GM18508 (cell line): ENCODE data around the gene LYSMD4.

ENCODE experiments used
- ATAC-seq: cut with Tn5 transposase; IDR thresholded peaks from one replicate; pipeline ENCODE4 v1.9.1; 2021; ENCODE audit warnings: moderate number of reproducible peaks; ENCODE audit not compliant: insufficient read depth, unreplicated experiment

LYSMD4 gene

DNA sequence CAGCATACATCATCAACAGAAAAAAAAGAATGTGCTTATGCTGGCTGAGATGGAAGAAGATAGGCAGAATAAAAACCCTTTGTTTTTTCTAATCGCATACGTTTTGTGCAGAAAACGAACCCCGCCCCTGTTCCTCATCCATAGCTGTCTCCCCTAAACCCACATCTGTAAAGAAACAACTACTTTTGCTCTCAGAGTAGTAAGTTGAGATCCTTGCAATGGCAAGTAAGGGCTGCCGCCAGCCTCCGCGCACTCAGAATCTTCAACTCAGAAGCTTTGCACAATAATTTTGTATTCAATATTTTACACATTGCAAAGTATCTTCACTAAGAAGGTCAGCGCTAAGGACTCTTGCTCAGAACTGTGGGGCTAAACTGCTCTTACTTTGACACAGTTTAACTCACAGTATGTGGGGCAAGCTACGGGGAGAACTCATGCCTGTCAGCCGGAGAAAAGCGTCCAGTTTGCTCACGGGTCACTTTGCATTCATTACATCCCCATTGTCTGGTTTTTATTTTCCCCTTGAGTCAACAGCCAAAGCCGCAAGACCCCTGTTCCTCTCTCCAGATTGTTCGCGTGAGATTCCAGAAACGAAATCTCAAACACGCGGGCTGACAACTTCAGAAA lies 1.0 kb downstream of the LYSMD4 start:
- no peak for ATAC-seq

DNA sequence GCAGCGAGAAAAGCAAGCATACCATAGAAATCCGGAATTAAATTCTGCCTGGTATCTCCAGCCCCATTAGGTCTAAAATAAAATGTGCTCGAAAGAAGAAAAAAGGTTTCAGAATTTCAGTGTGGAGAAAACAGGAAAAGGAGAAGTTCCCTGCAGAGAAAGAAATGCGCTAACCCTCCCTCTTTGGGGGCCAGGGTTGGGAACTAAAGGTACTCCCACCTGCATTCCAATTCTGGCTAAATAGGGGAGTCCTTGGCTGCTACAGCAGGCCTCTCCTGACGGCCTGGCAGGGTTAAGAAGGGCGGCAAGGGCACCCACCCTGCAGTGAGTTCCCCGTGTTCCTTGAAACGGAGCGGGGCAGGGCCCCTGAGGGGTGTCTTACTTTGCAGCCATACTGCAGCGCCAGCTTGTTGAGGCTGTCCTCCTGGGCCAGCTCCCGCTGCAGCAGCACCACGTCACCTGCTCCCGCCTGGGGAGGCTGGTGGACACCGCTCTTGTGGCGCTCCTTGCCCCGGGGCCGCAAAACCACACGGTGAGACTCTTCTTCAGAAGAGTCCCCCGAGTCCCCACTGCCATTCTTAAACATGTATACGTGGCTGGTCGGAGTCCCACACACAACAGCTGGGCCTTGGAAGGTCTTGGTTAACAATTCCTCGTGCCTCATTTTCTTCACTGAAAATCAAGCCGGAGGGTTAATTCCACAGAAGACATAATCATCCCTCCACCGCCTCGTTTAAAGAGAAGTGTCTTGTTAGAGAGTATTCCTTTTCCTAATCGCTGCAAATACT lies 1.7 kb downstream of the LYSMD4 start:
- ATAC-seq: no peak

DNA sequence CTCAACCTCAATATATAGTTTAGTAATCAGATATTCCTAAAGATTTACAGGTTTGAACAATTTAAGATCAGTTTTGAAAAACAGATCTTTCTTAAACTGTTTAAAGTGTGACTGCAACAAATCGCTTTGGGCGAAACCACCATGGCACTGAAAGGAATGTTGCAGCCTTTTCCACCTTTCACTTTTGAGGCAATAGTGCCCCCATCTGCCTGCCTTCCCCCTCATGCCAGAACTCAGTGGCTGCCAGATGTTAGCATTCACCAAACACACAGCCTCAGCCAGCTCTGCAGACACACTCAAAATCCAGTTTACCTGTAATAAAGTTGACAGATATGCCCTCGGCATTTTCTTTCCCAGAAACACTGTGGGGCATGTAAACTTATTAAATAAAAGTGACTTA lies 3.3 kb downstream of the LYSMD4 start:
- no peak for ATAC-seq

DNA sequence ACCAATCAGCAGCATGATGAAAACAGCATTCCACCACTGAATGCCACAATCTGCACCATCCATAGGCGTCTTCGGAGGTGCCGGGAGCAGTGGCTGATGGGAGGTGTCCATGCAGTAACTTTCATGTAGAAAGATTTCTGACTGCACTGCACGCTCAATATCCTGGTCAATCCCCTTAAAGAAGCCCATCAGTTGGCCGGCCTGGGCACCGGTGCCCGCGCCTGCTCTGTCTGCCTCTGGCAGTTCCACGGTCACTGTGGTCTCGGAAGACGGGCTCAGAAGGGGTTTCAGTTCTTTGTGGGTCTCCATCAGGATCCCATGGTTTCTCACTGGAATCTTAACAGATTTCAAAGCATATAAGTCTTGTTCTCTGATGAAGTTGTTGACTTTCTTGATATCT lies 3.9 kb downstream of the LYSMD4 start:
- no peak for ATAC-seq

DNA sequence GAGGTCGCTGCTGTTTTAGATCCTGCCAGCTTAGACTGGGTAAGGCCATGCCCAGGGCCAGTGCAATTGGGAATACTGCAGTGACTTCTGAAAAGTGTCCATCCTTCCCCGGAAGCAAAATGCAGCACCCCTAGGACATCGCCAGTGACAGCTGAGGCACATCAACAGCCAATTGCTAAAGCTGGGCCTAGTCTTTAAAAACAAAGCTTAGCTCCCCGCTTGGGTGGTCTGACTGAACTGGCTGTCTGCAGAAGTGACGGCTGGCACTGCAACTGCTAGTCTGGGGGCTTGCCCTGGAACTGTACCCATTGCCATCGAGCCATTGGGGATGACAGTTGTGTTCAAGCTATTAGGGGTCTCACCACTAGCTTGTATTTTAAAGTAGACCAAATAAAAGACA lies 4.3 kb downstream of the LYSMD4 start:
- ATAC-seq: no peak

DNA sequence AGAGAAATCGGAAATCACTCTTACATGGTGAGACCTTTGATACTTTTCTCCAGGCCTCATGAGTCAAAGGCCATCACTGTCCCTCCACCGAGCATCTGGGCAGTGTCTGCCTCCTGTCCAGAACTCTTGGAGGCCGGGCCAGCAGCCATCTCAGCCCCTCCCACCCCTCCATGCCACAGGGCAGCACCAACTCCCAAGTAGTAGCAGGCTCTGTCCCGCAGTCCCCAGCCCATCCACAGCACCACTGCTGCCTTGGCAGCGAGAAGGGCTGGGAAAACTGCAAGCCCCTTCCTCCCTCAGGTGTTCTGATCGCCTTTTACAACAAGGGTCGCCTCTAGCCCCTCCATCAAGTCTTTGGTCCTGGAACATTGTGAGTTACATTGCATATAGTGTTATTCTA lies 5.5 kb downstream of the LYSMD4 start:
- ATAC-seq: no peak

DNA sequence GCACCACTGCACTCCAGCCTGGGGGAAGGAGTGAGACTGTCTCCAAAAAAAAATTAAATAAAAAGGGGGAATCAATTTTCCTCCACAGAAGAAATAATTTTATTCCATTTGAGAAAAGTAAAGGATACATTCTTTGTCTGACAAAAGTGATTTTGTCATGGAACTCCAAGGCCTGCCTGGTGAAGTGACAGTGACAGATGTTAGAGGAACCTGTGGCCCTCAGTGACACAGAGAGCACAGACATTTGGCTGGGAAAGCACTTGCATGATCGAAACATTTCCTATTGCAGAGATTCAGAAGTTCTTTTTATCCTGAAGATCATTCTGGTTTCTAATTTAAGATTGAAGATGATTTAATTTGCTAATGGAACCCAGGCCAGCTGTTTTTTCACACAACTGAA lies 5.9 kb downstream of the LYSMD4 start:
- ATAC-seq: no peak

DNA sequence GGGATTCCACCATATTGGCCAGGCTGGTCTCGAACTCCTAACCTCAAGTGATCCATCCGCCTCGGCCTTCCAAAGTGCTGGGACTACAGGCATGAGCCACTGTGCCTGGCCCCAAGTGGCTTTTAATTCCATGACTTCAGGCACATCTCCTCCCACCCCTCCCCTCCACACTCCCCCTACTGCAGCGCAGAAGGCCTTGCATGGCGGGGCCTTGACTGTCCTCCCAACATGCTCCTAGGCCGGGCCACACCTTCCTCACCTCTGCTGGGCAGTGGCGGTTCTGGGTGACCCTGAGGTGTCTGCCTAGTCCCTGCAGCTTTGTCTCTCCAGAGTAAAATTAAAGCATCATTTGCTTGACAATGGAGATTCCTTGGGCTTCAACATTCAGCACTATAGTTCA lies 6.9 kb downstream of the LYSMD4 start:
- ATAC-seq: no peak

DNA sequence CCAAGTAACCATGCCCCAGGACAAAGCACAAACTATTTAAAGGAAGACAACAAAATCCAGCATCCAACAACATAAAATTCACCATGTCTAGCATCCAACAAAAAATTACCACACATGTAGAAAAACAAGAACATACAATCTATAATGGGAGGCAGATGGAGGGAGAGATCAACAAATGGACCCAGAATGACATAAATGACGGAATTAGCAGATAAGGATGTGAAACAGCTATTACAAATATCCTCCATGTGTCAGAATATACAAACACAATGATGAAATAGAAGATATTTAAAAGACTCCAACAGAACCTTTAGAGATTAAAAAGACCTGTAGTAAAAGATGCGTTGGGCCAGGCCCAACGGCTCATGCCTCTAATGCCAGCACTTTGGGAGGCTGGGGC lies 10.8 kb downstream of the LYSMD4 start:
- no peak for ATAC-seq

DNA sequence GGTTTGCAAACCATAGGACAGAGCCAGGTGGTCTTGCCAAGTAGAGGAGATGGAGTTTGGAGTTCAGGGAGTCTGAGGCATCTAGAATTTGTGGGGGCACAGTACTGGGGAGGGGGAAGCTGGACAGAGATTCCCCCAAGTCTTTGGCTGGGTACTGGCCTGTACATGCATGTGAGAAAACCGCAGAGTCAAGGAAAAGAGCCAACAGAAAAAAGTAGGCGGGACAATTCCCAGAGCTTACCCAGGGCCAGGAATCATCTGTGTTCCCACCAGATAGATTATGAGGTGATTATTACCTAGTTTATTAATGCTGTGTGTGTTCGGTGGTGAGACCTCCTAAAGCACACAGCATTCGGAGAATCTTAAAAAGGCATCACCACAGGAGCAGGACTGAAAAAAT lies 11.3 kb downstream of the LYSMD4 start:
- no peak for ATAC-seq

DNA sequence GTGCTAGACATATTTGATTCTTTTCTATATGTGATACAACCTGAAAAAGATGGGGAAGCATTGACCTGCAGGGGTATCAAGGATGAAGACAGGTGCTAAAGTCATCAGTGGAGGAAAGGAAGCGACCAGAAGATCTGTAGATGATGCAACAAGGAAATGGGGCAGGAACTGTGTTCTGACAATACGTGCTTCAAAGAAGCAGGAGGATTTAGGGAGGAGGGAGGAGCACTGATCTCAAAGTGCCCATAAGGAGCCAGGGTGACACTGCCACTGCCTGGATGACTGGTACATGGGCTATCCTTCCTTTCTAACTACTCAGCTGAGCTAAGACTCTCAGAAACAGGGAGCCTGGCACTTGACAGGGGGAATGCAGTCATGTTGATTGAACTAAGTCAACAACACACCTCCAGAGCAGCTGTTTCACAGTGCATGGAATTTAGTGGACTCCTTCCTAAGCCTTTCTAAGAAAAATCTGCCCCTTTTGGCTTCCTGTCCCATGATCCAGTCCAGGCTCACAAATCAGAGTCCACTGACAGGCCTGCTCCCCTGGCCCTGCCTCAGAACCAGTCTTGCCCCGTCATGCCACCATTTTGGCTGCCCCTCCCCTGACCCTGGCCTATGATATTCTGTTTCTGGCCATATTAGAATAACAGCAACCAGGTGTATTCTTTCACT lies 12.0 kb downstream of the LYSMD4 start:
- ATAC-seq: no peak

DNA sequence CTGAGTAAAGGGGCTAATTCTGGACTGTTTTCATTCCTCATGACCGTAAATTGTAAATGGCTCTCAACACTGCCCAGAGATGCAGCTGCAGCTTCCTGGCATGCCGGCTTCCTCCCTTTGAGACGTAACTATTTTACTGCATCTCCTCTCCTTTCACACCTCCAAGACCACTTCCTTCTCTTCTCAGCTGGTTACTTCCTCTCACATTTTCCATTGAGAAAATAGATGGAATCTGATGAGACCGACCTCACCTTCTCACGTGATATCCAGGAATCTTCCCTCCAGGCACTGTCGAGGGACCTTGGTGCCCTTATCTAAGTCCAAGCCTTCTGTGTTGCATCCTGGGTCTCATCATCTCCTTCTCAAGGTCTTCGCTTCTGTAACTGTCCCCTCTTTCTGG lies 12.7 kb downstream of the LYSMD4 start:
- ATAC-seq: no peak

DNA sequence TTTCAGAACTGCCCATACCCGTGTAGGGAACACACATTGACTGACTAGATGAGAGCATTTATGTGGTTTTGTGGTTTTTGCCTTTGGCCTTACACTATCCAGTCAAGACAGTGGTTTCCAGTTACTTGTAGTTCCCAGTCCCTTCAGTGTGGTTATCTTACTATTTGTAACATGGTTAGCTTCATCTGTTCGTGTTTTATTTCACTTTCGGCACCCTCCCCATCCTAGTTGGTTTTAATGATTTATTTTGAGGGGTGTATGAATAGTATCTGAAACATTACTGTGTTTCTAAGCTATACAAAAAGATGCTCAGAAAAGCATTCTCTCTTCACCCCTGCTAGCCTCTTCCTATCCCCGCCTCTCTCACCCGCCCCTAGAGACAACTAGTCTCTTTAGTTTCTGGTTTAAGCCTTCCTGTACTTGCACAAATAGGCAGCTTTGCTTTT lies 14.1 kb downstream of the LYSMD4 start:
- ATAC-seq: peak; percentile 90

DNA sequence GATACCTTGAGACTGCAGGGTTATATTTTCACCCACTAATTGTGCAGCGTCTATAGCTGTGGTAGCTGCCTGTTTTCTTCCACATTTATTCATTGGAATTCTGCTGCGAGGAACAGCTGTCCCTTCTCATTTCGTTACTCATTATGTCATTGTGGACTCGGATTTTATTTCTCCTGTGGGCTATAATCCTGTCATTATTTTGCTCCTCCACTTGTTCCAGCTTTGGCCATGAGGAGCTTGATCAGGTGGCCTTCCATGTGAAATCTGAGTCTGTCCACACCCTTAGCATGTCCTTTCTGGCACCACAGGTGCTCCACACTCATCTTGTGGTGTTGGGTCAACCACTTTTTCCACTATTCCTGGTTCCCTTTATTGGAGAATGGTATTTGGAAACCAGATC lies 14.8 kb downstream of the LYSMD4 start:
- no peak for ATAC-seq

DNA sequence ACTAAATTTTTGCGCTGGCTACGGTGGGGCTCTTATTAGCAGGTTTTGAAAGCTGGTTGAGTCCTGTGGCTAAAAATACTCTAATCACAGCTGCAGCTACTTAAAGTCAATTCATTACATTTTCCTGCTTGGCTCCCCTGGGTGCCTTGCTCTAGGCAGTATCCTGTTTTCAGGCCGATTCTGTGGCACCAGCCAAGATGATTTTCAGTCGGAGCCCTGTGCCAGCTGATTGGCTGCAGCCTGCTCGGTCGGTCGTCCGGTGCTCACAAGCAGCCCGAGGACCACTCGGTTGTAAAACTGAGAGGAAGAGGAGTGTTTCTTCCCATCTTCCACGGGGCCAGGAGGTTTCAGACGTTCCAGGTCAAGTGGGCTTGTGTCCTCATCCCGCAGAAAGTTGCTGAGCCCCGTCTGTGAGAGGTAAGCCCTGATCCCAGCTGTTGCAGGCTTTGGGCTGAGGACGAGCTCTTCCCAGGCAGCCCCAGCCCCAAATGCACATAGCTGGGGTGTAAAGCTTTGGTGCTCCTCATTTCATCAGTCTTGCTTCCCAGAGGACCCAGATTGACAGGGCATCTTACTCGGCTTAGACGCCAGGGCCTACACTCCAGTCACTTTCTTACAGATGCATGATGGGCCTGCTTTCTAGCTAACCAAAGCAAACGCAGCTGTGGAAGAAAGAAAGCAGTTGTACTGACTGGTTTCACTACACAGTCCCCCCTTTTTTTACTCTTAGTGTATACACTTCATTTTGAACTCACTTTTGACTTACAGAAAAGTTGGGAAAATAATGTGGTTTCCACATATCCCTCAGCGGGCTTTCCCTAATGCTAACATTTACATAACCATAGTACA lies 15.9 kb downstream of the LYSMD4 start:
- no peak for ATAC-seq

DNA sequence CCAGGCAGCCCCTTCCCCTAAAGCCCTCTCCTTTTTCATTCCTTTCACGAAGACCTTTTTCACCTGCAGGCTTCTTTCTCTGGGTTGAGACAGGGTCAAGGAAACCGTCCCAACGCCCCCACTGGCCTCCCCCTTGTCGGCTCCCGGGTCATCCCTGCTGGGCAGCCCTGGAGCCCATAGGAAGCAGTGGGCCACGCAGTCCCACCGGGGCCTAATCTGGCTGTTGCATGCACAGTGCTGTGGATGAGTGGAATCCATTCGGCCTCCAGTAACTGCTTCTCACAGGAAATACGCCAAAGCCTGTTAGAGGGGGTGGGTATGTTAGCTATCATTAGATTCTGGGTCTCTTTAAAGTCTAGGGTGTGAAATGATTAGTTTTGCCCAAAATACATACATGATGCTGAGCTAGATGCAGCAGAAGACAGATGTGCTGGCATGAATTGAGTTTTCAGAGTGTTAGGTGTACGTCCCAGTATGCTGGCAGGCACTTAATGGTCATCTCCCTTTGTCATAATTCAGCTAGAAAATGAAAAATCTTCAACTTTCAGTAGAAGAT lies 16.6 kb downstream of the LYSMD4 start:
- ATAC-seq: no peak

DNA sequence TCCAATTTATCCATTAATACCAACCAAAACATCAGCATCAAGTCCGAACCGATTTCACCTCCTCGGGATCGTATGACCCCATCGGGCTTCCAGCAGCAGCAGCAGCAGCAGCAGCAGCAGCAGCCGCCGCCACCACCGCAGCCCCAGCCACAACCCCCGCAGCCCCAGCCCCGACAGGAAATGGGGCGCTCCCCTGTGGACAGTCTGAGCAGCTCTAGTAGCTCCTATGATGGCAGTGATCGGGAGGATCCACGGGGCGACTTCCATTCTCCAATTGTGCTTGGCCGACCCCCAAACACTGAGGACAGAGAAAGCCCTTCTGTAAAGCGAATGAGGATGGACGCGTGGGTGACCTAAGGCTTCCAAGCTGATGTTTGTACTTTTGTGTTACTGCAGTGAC lies 20.8 kb downstream of the LYSMD4 start:
- ATAC-seq: no peak

DNA sequence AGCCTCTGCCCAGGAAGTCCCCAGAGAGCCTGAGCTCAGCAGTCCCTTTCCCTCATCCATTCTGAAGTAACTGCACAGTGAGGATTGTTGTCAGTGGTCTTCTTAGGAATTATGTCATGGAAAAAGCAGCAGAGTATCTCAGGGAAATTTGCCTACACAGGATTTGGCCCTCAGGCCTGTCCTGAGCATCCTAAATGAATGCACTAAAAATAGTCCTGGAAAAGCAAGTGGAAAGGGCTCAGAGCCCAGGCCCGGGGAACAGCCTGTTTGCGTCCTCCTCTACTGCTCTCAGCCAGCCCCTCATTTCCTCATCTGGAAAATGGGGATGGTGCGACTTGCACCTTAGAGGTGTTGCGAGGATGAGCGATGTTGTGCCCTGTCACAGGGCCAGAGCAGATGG lies 21.6 kb downstream of the LYSMD4 start:
- no peak for ATAC-seq

DNA sequence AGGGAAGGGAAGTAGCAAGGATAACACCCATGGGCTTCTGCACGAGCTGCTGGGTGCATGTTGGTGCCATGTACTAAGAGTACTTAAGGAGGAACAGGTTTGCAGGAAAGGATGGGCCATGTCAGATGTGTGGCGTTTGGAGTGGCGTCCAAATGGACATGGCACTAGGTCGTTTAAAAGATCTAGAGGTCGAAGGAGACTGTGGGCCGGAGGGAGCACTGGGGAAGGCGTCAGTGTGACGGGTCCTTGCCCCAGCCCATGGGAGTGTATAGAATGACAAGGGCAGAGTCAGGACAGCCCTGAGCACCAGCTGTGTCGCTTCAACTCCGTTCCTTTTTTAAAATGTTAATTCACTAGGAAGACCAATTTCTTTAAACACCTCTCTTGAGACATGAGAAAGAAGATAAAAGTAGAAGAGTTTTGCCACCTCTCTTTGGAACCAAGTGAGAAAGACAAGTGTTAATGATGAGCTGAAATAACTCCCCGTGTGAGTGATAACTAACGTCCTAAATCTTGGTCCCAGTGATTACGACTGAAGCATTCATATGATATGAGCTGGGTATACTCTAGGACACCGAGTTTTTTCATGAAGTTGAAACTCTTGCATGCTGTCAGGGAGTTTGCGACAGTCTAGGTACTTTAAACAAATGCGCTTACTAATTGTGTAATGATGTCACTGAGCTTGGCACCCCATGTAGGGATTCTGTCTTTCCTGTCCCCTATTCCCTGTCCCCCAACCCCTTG lies 23.8 kb downstream of the LYSMD4 start:
- ATAC-seq: no peak

DNA sequence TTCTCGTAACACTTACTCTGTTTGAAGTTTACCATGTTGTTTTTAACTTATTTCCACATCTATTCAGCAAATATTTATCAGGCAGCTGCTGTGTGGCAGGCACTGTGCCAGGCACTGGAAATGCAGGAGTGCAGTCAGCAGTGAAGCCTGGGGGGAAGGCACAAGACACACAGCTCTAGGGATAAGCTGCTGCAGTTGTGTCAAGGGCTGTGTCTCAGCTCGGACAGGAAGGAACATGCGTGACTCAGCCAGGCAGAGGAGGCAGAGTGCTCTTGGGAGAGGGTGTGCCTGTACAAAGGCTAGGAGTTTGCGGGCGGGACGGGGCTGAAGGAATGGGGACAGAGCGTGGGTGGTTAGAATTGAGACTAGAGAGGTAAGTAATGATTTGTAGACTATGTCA lies 24.7 kb downstream of the LYSMD4 start:
- ATAC-seq: no peak
